Midbrain (tissue), 1 donor: ENCODE data around the gene PUS3.

Experiments used
- DNase-seq: peaks from one replicate; lab custom pipeline; 2025; lab: John Stamatoyannopoulos, UW

Gene PUS3

GRCh38 chr11:125941619-125942611 is 38.9 kb upstream of the PUS3 start:
- DNase-seq, result no peak

GRCh38 chr11:125941267-125941618 is 38.2 kb upstream of the PUS3 start:
- no peak for DNase-seq

- DNase-seq, result no peak
Measured at GRCh38 chr11:125940145-125940544, 37.1 kb upstream of the PUS3 start.

- no peak for DNase-seq
Measured at GRCh38 chr11:125939081-125939521, 36.1 kb upstream of the PUS3 start.

GRCh38 chr11:125938418-125938817 is 35.4 kb upstream of the PUS3 start:
- no peak for DNase-seq

GRCh38 chr11:125935618-125936199 is 32.7 kb upstream of the PUS3 start:
- DNase-seq, result no peak

GRCh38 chr11:125935056-125935455 is 32.0 kb upstream of the PUS3 start:
- no peak for DNase-seq

- no peak for DNase-seq
Measured at GRCh38 chr11:125934473-125934872, 31.5 kb upstream of the PUS3 start.

GRCh38 chr11:125933030-125933813 is 30.2 kb upstream of the PUS3 start:
- no peak for DNase-seq

GRCh38 chr11:125932301-125932700 is 29.3 kb upstream of the PUS3 start:
- no peak for DNase-seq

GRCh38 chr11:125931668-125932067 is 28.7 kb upstream of the PUS3 start:
- no peak for DNase-seq

GRCh38 chr11:125931116-125931515 is 28.1 kb upstream of the PUS3 start:
- DNase-seq, result no peak

- no peak for DNase-seq
Measured at GRCh38 chr11:125930076-125930450, 27.1 kb upstream of the PUS3 start.

- peak; percentile 6 for DNase-seq
Measured at GRCh38 chr11:125929445-125930075, 26.6 kb upstream of the PUS3 start.

- no peak for DNase-seq
Measured at GRCh38 chr11:125926682-125927081, 23.7 kb upstream of the PUS3 start.

GRCh38 chr11:125925804-125926203 is 22.8 kb upstream of the PUS3 start:
- DNase-seq, result no peak

GRCh38 chr11:125925247-125925740 is 22.3 kb upstream of the PUS3 start:
- DNase-seq, result no peak

GRCh38 chr11:125924384-125925007 is 21.5 kb upstream of the PUS3 start:
- DNase-seq, result no peak

- DNase-seq, result no peak
Measured at GRCh38 chr11:125923633-125924032, 20.6 kb upstream of the PUS3 start.

- DNase-seq, result peak; percentile 71
Measured at GRCh38 chr11:125923012-125923579, 20.1 kb upstream of the PUS3 start.

GRCh38 chr11:125922156-125922555 is 19.1 kb upstream of the PUS3 start:
- DNase-seq, result no peak
